Cardiac fibroblast (primary cell): ENCODE data around the gene SLC25A14.

Experiments used
- DNase-seq, 2 donors: peaks; one replicate each; pipeline versions ENCODE4 v3.0.0 to v3.0.0-alpha.2; 2010; ENCODE audit warnings: low read depth in 2 of 2
- H3K4me3 ChIP-seq, 2 donors: replicated peaks in 1 of 2; 1 replicate in 1 of 2; 2 replicates in 1 of 2; pipeline ENCODE4 v1.5.1; 2011; ENCODE audit warnings: low read depth in 2 of 2, low read length in 2 of 2, mild to moderate bottlenecking in 2 of 2, moderate library complexity in 1 of 2
- TF ChIP-seq, protein P1 (sequence below): IDR thresholded peaks from one replicate; pipeline ENCODE4 v1.5.1; 2011; ENCODE audit warnings: low read depth, mild to moderate bottlenecking, low read length, inconsistent platforms

The SLC25A14 gene

GRCh38 chrX:130402208-130402684, 62.5 kb downstream of the SLC25A14 start:
- peak overlapping the region; percentile 66 to 78 for H3K4me3 ChIP-seq
- no peak for DNase-seq
- TF ChIP-seq, protein P1, sequence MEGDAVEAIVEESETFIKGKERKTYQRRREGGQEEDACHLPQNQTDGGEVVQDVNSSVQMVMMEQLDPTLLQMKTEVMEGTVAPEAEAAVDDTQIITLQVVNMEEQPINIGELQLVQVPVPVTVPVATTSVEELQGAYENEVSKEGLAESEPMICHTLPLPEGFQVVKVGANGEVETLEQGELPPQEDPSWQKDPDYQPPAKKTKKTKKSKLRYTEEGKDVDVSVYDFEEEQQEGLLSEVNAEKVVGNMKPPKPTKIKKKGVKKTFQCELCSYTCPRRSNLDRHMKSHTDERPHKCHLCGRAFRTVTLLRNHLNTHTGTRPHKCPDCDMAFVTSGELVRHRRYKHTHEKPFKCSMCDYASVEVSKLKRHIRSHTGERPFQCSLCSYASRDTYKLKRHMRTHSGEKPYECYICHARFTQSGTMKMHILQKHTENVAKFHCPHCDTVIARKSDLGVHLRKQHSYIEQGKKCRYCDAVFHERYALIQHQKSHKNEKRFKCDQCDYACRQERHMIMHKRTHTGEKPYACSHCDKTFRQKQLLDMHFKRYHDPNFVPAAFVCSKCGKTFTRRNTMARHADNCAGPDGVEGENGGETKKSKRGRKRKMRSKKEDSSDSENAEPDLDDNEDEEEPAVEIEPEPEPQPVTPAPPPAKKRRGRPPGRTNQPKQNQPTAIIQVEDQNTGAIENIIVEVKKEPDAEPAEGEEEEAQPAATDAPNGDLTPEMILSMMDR = no peak

DNA sequence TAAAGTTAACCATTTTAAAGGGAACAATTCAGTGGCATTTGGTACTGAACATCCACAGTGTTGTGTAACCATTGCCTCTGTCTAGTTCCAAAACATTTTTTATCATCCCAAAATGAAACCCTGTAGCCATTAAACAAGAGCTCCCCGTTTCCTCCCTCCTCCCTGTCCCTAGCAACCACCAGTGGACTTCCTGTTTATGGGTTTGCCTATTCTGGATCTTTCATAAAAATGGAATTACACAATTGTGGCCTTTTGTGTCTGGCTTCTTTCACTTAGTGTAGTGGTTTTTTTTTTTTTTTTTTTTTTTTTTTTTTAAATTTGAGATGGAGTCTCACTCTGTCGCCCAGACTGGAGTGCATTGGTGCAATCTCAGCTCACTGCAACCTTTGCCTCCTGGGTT, 73.7 kb downstream of the SLC25A14 start:
- DNase-seq = peak; percentile 41 to 42
- TF ChIP-seq, protein P1 = no peak
- no peak overlapping the region for H3K4me3 ChIP-seq

GRCh38 chrX:130414800-130415199, 75.1 kb downstream of the SLC25A14 start:
- DNase-seq = no peak
- TF ChIP-seq, protein P1 = no peak

GRCh38 chrX:130415201-130415600, 75.5 kb downstream of the SLC25A14 start:
- TF ChIP-seq, protein P1 = no peak
- H3K4me3 ChIP-seq = no peak overlapping the region
- no peak for DNase-seq

More at GRCh38 chrX:130414800-130415199, 75.1 kb downstream of the SLC25A14 start:
- no peak overlapping the region for H3K4me3 ChIP-seq

DNA sequence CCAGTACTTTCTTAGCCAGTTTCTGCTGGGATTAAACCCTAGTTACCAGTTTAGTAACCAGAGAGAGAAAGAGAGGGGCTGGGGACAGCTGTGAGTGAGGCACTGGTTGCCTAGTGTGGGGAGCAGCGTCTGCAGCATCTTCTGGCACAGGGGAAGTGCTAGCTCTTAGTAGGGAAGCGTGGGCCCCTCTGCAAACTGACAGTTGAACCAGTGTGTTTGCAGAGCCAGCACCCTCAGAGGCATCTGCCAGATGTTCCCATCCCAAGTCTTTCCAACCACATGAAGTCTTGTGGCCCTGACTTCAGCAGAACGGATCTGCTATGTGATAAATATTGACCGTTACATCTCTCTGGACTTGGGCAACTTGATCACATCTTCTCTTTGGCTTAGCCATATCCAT, 77.1 kb downstream of the SLC25A14 start:
- DNase-seq = no peak
- TF ChIP-seq, protein P1 = no peak
- H3K4me3 ChIP-seq = no peak overlapping the region

DNA sequence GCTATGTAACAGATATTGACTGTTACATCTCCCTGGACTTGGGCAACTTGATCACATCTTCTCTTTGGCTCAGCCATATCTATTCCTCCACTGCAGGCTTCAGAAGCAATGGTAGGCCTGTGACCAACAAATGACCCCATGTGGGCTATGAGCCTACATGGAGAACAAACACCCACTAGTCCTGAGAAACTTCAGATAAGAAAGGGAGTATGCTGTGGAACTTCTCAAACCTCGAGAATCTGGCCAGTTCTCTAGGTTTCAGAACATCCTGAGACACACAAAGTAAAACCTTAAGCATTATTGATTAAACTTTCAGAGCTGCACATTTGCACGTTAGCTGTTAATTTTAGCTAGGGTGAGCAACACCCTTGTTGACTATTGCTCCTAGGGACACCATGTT, 78.3 kb downstream of the SLC25A14 start:
- DNase-seq = no peak
- H3K4me3 ChIP-seq = no peak overlapping the region
- TF ChIP-seq, protein P1 = no peak

DNA sequence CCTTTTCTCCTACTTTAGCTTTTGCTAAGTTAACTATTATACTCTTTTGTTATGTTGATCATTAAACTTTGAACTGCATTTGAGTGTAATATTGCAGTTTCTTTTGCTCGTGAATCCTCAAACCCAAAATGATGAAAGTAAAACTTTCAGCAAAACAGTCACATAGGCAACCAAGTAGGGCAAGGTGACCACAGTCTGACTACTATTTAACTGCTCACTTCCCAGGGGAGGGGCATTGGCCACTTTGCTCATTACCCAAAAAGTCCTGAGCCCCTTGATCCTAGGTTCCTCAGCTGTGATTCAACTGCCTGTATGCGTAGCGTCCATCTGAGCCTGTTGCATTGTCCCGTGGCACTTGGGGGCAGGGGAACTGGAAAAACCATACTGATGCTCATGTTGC, 79.0 kb downstream of the SLC25A14 start:
- no peak for DNase-seq
- H3K4me3 ChIP-seq = no peak overlapping the region
- TF ChIP-seq, protein P1 = no peak
